WTC11 (cell line): ENCODE measurements around the gene MAP1LC3A. TPM values are rescaled to one million over a fixed set of nuclear protein-coding genes. Genes with fewer than 3 reads are reported as not detected.
A peak's percentile ranks its signal among the peaks of the same experiment; 100 is the strongest.

ENCODE experiments used
- ATAC-seq: fragments of 200-7000 bp; cut with Tn5 transposase; 2 replicates; pipeline ENCODE4 v1.10.0; 2021; ENCODE audit warnings: mild to moderate bottlenecking, moderate library complexity
- CTCF ChIA-PET: fragments of 300-600 bp; sonication (Branson Sonifier 250); formaldehyde crosslinking; loops from one replicate; lab custom pipeline; 2021; ENCODE audit warnings: antibody characterized with exemption; lab: Charles Lee
- POLR2A ChIA-PET: fragments of 350-600 bp; sonication (Branson Sonifier 250); formaldehyde crosslinking; loops from one replicate; lab custom pipeline; 2021; ENCODE audit warnings: antibody characterized with exemption; lab: Charles Lee
- DNase-seq: peaks from one replicate; pipeline ENCODE4 v3.0.0; 2021; ENCODE audit warnings: low spot score
- H3K27ac Mint-ChIP-seq: 2 replicates; pipeline ENCODE4 v1.8.0; 2021; ENCODE audit warnings: mixed read lengths
- H3K27me3 Mint-ChIP-seq: 2 replicates; pipeline ENCODE4 v1.8.0; 2021; ENCODE audit warnings: low read depth, mild to moderate bottlenecking, moderate library complexity, mixed read lengths
- H3K36me3 Mint-ChIP-seq: 2 replicates; pipeline ENCODE4 v1.8.0; 2021; ENCODE audit warnings: mixed read lengths
- H3K4me1 Mint-ChIP-seq: 2 replicates; pipeline ENCODE4 v1.8.0; 2022; ENCODE audit warnings: mixed read lengths
- H3K4me3 Mint-ChIP-seq: 2 replicates; pipeline ENCODE4 v1.8.0; 2021; ENCODE audit warnings: mild to moderate bottlenecking, moderate library complexity, mixed read lengths
- H3K9me3 Mint-ChIP-seq: 2 replicates; pipeline ENCODE4 v1.8.0; 2021; ENCODE audit warnings: mixed read lengths
- GABPB1 ChIP-seq: sonication (generic); formaldehyde crosslinking; IDR thresholded peaks from 2 replicates; pipeline ENCODE4 v1.8.1; 2023; ENCODE audit warnings: mild to moderate bottlenecking, missing genetic modification reagents
- NFYB ChIP-seq: sonication (generic); formaldehyde crosslinking; conservative IDR thresholded peaks from 2 replicates; pipeline ENCODE4 v1.8.0; 2022; ENCODE audit warnings: low read depth, missing genetic modification reagents
- SP1 ChIP-seq: sonication (generic); formaldehyde crosslinking; conservative IDR thresholded peaks from 2 replicates; pipeline ENCODE4 v1.8.1; 2022; ENCODE audit warnings: missing genetic modification reagents
- TEAD1 ChIP-seq: sonication (generic); formaldehyde crosslinking; IDR thresholded peaks from 2 replicates; pipeline ENCODE4 v1.8.0; 2022; ENCODE audit warnings: mild to moderate bottlenecking, missing genetic modification reagents
- ZNF416 ChIP-seq: fragments of 250-450 bp; sonication (Bioruptor Pico); IDR thresholded peaks from 2 replicates; pipeline ENCODE4 v1.9.0; 2021; ENCODE audit warnings: mild to moderate bottlenecking, inconsistent platforms
- total RNA-seq: library from RNA; stranded (reverse); gene quantifications from 3 replicates; pipeline ENCODE4 v1.2.3, GENCODE V29; 2021
- TF ChIP-seq, protein P1 (sequence below): sonication (generic); formaldehyde crosslinking; IDR thresholded peaks from 2 replicates; pipeline ENCODE4 v1.8.1; 2023; ENCODE audit warnings: mild to moderate bottlenecking, missing genetic modification reagents
- TF ChIP-seq, protein P2 (sequence below): sonication (generic); formaldehyde crosslinking; IDR thresholded peaks from 2 replicates; pipeline ENCODE4 v1.8.1; 2022; ENCODE audit warnings: mild to moderate bottlenecking, moderate library complexity, missing genetic modification reagents
- TF ChIP-seq, protein P3 (sequence below): sonication (generic); formaldehyde crosslinking; IDR thresholded peaks from 2 replicates; pipeline ENCODE4 v1.8.1; 2022; ENCODE audit warnings: mild to moderate bottlenecking, missing genetic modification reagents, moderate library complexity, borderline replicate concordance
- TF ChIP-seq, protein P4 (sequence below): sonication (generic); formaldehyde crosslinking; IDR thresholded peaks from 2 replicates; pipeline ENCODE4 v1.8.0; 2023; ENCODE audit warnings: mild to moderate bottlenecking, missing genetic modification reagents
- TF ChIP-seq, protein P5 (sequence below): sonication (generic); formaldehyde crosslinking; IDR thresholded peaks from 2 replicates; pipeline ENCODE4 v1.8.0; 2022; ENCODE audit warnings: mild to moderate bottlenecking, missing genetic modification reagents
- TF ChIP-seq, protein P6 (sequence below): sonication (generic); formaldehyde crosslinking; IDR thresholded peaks from 2 replicates; pipeline ENCODE4 v1.8.1; 2023; ENCODE audit warnings: mild to moderate bottlenecking, moderate library complexity, missing genetic modification reagents
- TF ChIP-seq, protein P7 (sequence below): sonication (generic); formaldehyde crosslinking; IDR thresholded peaks from 2 replicates; pipeline ENCODE4 v1.8.1; 2023; ENCODE audit warnings: mild to moderate bottlenecking, missing genetic modification reagents, borderline replicate concordance
- TF ChIP-seq, protein P8 (sequence below): sonication (generic); formaldehyde crosslinking; IDR thresholded peaks from 2 replicates; pipeline ENCODE4 v1.8.0; 2023; ENCODE audit warnings: missing genetic modification reagents, mild to moderate bottlenecking, borderline replicate concordance
- TF ChIP-seq, protein P9 (sequence below): sonication (generic); formaldehyde crosslinking; IDR thresholded peaks from 2 replicates; pipeline ENCODE4 v1.8.0; 2022; ENCODE audit warnings: mild to moderate bottlenecking, missing genetic modification reagents

The MAP1LC3A gene
- total RNA-seq, 1 experiment from 2014 or later: 7.5 TPM

DNA sequence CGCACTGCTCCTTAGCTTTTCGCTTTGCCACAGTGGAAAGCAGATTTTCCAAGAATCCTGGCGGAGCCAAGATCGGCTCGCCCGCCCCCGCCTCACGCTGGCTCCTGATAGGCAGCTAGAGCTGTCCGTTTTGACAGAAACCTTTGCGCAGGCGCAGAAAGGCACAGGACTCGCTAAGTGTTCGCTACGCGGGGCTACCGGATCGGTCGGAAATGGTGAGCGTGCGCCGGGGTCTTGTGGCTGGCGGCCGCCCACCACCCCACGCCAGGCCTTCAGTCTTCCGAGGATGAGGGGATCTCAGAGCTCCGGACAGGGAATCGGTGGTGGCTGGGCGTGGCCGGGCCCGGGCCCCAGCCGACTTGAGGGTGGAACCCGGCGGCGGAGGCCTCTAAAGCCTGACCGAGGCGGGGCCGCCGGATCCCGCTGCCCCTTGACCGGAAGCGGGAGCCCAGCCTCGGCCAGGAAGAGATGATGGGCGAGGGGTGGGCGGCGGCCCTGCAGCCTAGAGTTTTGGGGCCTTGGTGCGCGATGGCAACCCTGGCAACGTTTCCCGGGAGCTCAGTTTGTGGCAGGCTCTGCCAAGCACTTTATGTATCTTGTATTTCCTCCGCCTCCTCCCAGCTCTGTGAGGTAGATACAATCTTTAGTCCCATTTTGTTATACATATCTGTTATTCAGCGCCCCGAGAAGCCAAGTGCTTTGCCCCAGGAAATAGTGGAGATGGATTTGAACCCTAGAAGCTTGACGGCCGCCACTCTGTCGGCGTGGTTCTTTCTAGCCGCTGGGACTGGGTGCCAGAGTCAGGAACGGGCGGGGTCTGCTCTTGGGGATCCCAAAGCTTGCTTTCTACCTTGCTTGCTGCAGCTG is 42.0 kb upstream of the MAP1LC3A start, which contains the start of gene DYNLRB1:
Gene DYNLRB1, plus strand, starts transcription at position 176 of the 867 bp plus-strand sequence. Its CDS starts 37 bp downstream, at position 213.
- peak within 1 kb of the TSS; percentile 98 for H3K27ac Mint-ChIP-seq
- TF ChIP-seq, protein P1, sequence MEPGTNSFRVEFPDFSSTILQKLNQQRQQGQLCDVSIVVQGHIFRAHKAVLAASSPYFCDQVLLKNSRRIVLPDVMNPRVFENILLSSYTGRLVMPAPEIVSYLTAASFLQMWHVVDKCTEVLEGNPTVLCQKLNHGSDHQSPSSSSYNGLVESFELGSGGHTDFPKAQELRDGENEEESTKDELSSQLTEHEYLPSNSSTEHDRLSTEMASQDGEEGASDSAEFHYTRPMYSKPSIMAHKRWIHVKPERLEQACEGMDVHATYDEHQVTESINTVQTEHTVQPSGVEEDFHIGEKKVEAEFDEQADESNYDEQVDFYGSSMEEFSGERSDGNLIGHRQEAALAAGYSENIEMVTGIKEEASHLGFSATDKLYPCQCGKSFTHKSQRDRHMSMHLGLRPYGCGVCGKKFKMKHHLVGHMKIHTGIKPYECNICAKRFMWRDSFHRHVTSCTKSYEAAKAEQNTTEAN (CRISPR knock-in tag): no peak
- TF ChIP-seq, protein P2, sequence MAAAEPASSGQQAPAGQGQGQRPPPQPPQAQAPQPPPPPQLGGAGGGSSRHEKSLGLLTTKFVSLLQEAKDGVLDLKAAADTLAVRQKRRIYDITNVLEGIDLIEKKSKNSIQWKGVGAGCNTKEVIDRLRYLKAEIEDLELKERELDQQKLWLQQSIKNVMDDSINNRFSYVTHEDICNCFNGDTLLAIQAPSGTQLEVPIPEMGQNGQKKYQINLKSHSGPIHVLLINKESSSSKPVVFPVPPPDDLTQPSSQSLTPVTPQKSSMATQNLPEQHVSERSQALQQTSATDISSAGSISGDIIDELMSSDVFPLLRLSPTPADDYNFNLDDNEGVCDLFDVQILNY (CRISPR knock-in tag): 0 out of 2 replicates have a peak, but pooled peaks have one; percentile 32
- TF ChIP-seq NFYB (peak; percentile 93), TEAD1 (CRISPR knock-in tag) (peak; percentile 28; the same call in 1 of the 2 replicates), ZNF416 (peak; percentile 9; the same call in 1 of the 2 replicates), GABPB1 (CRISPR knock-in tag) (peak; percentile 83), SP1 (peak; percentile 63; the same call in 1 of the 2 replicates)
- TF ChIP-seq, protein P3, sequence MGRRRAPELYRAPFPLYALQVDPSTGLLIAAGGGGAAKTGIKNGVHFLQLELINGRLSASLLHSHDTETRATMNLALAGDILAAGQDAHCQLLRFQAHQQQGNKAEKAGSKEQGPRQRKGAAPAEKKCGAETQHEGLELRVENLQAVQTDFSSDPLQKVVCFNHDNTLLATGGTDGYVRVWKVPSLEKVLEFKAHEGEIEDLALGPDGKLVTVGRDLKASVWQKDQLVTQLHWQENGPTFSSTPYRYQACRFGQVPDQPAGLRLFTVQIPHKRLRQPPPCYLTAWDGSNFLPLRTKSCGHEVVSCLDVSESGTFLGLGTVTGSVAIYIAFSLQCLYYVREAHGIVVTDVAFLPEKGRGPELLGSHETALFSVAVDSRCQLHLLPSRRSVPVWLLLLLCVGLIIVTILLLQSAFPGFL (CRISPR knock-in tag): no peak
- TF ChIP-seq, protein P4, sequence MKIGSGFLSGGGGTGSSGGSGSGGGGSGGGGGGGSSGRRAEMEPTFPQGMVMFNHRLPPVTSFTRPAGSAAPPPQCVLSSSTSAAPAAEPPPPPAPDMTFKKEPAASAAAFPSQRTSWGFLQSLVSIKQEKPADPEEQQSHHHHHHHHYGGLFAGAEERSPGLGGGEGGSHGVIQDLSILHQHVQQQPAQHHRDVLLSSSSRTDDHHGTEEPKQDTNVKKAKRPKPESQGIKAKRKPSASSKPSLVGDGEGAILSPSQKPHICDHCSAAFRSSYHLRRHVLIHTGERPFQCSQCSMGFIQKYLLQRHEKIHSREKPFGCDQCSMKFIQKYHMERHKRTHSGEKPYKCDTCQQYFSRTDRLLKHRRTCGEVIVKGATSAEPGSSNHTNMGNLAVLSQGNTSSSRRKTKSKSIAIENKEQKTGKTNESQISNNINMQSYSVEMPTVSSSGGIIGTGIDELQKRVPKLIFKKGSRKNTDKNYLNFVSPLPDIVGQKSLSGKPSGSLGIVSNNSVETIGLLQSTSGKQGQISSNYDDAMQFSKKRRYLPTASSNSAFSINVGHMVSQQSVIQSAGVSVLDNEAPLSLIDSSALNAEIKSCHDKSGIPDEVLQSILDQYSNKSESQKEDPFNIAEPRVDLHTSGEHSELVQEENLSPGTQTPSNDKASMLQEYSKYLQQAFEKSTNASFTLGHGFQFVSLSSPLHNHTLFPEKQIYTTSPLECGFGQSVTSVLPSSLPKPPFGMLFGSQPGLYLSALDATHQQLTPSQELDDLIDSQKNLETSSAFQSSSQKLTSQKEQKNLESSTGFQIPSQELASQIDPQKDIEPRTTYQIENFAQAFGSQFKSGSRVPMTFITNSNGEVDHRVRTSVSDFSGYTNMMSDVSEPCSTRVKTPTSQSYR (CRISPR knock-in tag): peak; percentile 52; the same call in 1 of the 2 replicates
- TF ChIP-seq, protein P5, sequence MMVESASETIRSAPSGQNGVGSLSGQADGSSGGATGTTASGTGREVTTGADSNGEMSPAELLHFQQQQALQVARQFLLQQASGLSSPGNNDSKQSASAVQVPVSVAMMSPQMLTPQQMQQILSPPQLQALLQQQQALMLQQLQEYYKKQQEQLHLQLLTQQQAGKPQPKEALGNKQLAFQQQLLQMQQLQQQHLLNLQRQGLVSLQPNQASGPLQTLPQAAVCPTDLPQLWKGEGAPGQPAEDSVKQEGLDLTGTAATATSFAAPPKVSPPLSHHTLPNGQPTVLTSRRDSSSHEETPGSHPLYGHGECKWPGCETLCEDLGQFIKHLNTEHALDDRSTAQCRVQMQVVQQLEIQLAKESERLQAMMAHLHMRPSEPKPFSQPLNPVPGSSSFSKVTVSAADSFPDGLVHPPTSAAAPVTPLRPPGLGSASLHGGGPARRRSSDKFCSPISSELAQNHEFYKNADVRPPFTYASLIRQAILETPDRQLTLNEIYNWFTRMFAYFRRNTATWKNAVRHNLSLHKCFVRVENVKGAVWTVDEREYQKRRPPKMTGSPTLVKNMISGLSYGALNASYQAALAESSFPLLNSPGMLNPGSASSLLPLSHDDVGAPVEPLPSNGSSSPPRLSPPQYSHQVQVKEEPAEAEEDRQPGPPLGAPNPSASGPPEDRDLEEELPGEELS (CRISPR knock-in tag): peak; percentile 24; the same call in 1 of the 2 replicates
- TF ChIP-seq, protein P6, sequence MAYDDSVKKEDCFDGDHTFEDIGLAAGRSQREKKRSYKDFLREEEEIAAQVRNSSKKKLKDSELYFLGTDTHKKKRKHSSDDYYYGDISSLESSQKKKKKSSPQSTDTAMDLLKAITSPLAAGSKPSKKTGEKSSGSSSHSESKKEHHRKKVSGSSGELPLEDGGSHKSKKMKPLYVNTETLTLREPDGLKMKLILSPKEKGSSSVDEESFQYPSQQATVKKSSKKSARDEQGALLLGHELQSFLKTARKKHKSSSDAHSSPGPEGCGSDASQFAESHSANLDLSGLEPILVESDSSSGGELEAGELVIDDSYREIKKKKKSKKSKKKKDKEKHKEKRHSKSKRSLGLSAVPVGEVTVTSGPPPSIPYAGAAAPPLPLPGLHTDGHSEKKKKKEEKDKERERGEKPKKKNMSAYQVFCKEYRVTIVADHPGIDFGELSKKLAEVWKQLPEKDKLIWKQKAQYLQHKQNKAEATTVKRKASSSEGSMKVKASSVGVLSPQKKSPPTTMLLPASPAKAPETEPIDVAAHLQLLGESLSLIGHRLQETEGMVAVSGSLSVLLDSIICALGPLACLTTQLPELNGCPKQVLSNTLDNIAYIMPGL (CRISPR knock-in tag): peak; percentile 72; the same call in 1 of the 2 replicates
- TF ChIP-seq, protein P7, sequence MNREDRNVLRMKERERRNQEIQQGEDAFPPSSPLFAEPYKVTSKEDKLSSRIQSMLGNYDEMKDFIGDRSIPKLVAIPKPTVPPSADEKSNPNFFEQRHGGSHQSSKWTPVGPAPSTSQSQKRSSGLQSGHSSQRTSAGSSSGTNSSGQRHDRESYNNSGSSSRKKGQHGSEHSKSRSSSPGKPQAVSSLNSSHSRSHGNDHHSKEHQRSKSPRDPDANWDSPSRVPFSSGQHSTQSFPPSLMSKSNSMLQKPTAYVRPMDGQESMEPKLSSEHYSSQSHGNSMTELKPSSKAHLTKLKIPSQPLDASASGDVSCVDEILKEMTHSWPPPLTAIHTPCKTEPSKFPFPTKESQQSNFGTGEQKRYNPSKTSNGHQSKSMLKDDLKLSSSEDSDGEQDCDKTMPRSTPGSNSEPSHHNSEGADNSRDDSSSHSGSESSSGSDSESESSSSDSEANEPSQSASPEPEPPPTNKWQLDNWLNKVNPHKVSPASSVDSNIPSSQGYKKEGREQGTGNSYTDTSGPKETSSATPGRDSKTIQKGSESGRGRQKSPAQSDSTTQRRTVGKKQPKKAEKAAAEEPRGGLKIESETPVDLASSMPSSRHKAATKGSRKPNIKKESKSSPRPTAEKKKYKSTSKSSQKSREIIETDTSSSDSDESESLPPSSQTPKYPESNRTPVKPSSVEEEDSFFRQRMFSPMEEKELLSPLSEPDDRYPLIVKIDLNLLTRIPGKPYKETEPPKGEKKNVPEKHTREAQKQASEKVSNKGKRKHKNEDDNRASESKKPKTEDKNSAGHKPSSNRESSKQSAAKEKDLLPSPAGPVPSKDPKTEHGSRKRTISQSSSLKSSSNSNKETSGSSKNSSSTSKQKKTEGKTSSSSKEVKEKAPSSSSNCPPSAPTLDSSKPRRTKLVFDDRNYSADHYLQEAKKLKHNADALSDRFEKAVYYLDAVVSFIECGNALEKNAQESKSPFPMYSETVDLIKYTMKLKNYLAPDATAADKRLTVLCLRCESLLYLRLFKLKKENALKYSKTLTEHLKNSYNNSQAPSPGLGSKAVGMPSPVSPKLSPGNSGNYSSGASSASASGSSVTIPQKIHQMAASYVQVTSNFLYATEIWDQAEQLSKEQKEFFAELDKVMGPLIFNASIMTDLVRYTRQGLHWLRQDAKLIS: no peak
- TF ChIP-seq, protein P8, sequence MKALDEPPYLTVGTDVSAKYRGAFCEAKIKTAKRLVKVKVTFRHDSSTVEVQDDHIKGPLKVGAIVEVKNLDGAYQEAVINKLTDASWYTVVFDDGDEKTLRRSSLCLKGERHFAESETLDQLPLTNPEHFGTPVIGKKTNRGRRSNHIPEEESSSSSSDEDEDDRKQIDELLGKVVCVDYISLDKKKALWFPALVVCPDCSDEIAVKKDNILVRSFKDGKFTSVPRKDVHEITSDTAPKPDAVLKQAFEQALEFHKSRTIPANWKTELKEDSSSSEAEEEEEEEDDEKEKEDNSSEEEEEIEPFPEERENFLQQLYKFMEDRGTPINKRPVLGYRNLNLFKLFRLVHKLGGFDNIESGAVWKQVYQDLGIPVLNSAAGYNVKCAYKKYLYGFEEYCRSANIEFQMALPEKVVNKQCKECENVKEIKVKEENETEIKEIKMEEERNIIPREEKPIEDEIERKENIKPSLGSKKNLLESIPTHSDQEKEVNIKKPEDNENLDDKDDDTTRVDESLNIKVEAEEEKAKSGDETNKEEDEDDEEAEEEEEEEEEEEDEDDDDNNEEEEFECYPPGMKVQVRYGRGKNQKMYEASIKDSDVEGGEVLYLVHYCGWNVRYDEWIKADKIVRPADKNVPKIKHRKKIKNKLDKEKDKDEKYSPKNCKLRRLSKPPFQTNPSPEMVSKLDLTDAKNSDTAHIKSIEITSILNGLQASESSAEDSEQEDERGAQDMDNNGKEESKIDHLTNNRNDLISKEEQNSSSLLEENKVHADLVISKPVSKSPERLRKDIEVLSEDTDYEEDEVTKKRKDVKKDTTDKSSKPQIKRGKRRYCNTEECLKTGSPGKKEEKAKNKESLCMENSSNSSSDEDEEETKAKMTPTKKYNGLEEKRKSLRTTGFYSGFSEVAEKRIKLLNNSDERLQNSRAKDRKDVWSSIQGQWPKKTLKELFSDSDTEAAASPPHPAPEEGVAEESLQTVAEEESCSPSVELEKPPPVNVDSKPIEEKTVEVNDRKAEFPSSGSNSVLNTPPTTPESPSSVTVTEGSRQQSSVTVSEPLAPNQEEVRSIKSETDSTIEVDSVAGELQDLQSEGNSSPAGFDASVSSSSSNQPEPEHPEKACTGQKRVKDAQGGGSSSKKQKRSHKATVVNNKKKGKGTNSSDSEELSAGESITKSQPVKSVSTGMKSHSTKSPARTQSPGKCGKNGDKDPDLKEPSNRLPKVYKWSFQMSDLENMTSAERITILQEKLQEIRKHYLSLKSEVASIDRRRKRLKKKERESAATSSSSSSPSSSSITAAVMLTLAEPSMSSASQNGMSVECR (CRISPR knock-in tag): peak; percentile 71; the same call in 1 of the 2 replicates
- TF ChIP-seq, protein P9, sequence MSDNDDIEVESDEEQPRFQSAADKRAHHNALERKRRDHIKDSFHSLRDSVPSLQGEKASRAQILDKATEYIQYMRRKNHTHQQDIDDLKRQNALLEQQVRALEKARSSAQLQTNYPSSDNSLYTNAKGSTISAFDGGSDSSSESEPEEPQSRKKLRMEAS: peak; percentile 64

More for the DNA sequence above, 42.0 kb upstream of the MAP1LC3A start, which contains the start of gene DYNLRB1:
- Mint-ChIP-seq H3K36me3 (no peaks in the 10 kb centered on the region), H3K9me3 (no peaks in the 10 kb centered on the region), H3K4me3 (peak within 1 kb of the TSS; percentile 97), H3K4me1 (peaks cover 20% of the 10 kb centered on the region), H3K27me3 (no peaks in the 10 kb centered on the region)
- peak; percentile 85 for ATAC-seq
- ChIA-PET CTCF (interaction anchor here (0.6 to 4.2 kb wide), 14 partner anchors 9 to 326 kb away, joined by 3 to 60 read pairs (median 5); partner anchors contain the start of genes AHCY and ITCH), POLR2A (interaction anchor here (0.7 to 1.4 kb wide), 7 partner anchors 10 to 214 kb away, joined by 3 to 12 read pairs (median 4); partner anchors contain the start of genes AHCY and ITCH)
- DNase-seq: peak; percentile 98
